ENCODE data around the gene C15orf39. TPM values are rescaled to one million over a fixed set of nuclear protein-coding genes. Genes with fewer than 3 reads are reported as not detected.
"Not testable (repeated sequence)": the region's sequence is repeated elsewhere in the genome, so short reads cannot be mapped to it uniquely, and the experiment has no call there.

C15orf39 gene
- total RNA-seq, 1 experiment from 2014 or later: 5.7 TPM

GRCh38 chr15:75231836-75232235, 30.2 kb downstream of the C15orf39 start:
- DNase-seq (ENCODE audit: low read depth): no peak

GRCh38 chr15:75232252-75232813, 30.7 kb downstream of the C15orf39 start:
- DNase-seq (ENCODE audit: low read depth): no peak

GRCh38 chr15:75232826-75233503, 31.3 kb downstream of the C15orf39 start:
- DNase-seq (ENCODE audit: low read depth): no peak

GRCh38 chr15:75233504-75234190, 32.0 kb downstream of the C15orf39 start:
- DNase-seq (ENCODE audit: low read depth): no peak

- DNase-seq (ENCODE audit: low read depth): no peak
These were observed 32.6 kb downstream of the C15orf39 start for GRCh38 chr15:75234191-75234810.

GRCh38 chr15:75235051-75235673, 33.5 kb downstream of the C15orf39 start:
- DNase-seq (ENCODE audit: low read depth): no peak

- DNase-seq (ENCODE audit: low read depth): no peak
These were observed 34.4 kb downstream of the C15orf39 start for GRCh38 chr15:75235760-75236729.

- no peak for DNase-seq (ENCODE audit: low read depth)
These were observed 35.8 kb downstream of the C15orf39 start for GRCh38 chr15:75237316-75237982.

- no peak for DNase-seq (ENCODE audit: low read depth)
These were observed 36.5 kb downstream of the C15orf39 start for GRCh38 chr15:75238150-75238549.

GRCh38 chr15:75245741-75246140, 44.1 kb downstream of the C15orf39 start:
- DNase-seq (ENCODE audit: low read depth): not testable (repeated sequence)

- DNase-seq (ENCODE audit: low read depth): not testable (repeated sequence)
These were observed 47.3 kb downstream of the C15orf39 start for GRCh38 chr15:75248991-75249390.

- no peak for DNase-seq (ENCODE audit: low read depth)
These were observed 48.0 kb downstream of the C15orf39 start for GRCh38 chr15:75249726-75250125.

GRCh38 chr15:75251343-75251742, 49.7 kb downstream of the C15orf39 start:
- DNase-seq (ENCODE audit: low read depth): not testable (repeated sequence)

- not testable (repeated sequence) for DNase-seq (ENCODE audit: low read depth)
These were observed 50.6 kb downstream of the C15orf39 start for GRCh38 chr15:75252285-75252684.

- not testable (repeated sequence) for DNase-seq (ENCODE audit: low read depth)
These were observed 56.4 kb downstream of the C15orf39 start, which contains the start of gene GOLGA6C for GRCh38 chr15:75258034-75258433. TSS of gene GOLGA6C (plus strand) at chr15:75258334. CDS start at chr15:75258599, 265 bp downstream.

- DNase-seq (ENCODE audit: low read depth): not testable (repeated sequence)
These were observed 57.1 kb downstream of the C15orf39 start for GRCh38 chr15:75258620-75259343.

- DNase-seq (ENCODE audit: low read depth): not testable (repeated sequence)
These were observed 58.2 kb downstream of the C15orf39 start for GRCh38 chr15:75259873-75260272.

Measured in Daoy (cell line).